HG03442 (cell line): Measurements from ENCODE around the gene SNRNP35.
"Not testable (repeated sequence)": the region's sequence is repeated elsewhere in the genome, so short reads cannot be mapped to it uniquely, and the experiment has no call there.

Experiments
- ATAC-seq: cut with Tn5 transposase; IDR thresholded peaks from one replicate; pipeline ENCODE4 v1.9.1; 2021; ENCODE audit warnings: mild to moderate bottlenecking, moderate library complexity; ENCODE audit not compliant: unreplicated experiment

SNRNP35 gene

DNA sequence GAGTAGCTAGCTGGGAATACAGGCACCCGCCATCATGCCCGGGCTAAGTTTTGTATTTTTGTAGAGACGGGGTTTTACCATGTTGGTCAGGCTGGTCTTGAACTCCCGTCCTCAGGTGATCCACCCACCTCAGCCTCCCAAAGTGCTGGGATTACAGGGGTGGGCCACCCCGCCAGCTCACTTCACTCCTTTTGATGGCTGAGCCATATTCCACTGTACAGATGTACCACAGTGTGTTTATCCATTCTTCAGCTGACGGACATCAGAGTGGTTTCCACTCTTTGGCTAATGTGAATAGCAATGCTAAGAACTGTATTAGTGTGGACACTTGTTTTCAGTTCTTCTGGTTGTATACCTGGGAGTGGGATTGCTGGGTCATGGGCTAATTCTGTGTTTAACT, 29.5 kb downstream of the SNRNP35 start:
- no peak for ATAC-seq

DNA sequence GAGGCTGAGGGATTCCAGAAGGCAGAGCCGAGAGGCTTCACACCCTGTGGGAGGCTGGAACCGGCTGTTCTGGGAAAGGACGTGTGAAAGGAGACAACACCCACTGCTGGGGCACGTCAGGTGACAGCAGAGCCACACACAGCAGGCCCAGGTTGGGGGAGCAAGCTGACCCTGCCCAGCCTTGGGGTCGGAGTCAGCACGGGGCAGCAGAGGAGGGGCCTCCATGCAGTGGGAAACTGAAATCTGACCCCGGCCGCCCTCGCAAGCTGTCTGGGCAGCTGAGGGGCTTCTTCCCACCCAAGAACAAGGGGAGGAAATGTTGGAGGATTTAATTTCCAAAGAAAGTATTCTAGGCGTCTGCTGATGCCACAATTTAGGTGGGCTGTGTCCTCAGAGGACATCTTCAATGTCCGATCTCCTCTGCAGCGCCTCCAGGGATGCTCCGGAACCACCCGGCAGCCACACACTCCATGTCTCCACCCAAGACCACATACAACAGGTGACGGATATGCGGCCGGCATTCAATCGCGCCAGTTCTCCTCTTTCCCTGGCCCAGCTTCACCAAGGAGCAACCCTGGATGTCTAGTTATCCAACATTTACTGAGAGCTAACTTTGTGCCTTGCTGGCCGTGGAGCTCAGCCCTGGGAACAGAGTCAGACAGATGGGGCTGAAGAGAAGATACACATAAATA, 30.7 kb downstream of the SNRNP35 start:
- no peak for ATAC-seq

DNA sequence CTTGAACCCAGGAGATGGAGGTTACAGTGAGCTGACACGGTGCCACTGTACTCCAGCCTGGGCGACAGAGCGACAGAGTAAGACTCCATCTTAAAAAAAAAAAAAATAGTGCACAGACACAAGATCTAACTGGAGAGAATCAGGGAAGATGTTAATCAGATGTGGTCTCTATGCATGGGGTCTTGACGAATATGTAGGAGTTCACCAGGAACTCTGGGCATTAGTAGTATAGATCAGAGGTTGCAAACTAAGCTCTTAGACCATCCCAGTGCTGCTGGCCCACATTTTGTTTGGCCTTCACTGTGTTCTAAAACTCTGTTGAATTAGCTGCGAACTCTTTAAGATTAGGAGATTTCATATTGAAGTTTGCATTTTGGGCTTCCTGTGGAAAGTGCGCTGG, 31.6 kb downstream of the SNRNP35 start:
- ATAC-seq, result no peak

- ATAC-seq, result no peak
These were observed 32.1 kb downstream of the SNRNP35 start for GRCh38 chr12:123490089-123490488.

- no peak for ATAC-seq
These were observed 33.1 kb downstream of the SNRNP35 start for GRCh38 chr12:123491056-123491455.

- no peak for ATAC-seq
These were observed 33.5 kb downstream of the SNRNP35 start for GRCh38 chr12:123491481-123491880.

GRCh38 chr12:123492339-123493039, 34.5 kb downstream of the SNRNP35 start:
- ATAC-seq, result not testable (repeated sequence)

- no peak for ATAC-seq
These were observed 36.3 kb downstream of the SNRNP35 start for GRCh38 chr12:123494124-123494851.

GRCh38 chr12:123497065-123497464, 39.1 kb downstream of the SNRNP35 start:
- ATAC-seq, result no peak

- no peak for ATAC-seq
These were observed 40.3 kb downstream of the SNRNP35 start for GRCh38 chr12:123498126-123498825.

DNA sequence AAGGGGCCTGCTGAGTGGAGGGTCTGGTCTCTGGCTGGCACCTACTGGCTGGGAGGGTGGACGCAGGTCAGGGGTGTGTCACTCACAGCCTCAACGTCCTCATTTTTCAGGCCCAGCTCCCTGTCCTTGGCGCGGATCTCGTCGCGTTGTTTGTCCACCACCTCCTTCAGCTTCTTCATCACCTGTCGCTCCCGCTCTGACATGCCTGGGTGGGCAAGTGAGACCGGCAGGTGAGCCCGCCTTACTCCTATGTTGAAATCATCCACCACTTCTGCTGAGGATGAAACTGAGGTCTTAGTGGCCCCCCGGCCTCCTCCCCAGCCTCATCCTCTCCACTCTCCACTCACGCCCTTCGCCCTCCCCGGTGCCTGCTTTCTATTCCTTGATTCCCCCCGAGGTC, 41.4 kb downstream of the SNRNP35 start:
- no peak for ATAC-seq

DNA sequence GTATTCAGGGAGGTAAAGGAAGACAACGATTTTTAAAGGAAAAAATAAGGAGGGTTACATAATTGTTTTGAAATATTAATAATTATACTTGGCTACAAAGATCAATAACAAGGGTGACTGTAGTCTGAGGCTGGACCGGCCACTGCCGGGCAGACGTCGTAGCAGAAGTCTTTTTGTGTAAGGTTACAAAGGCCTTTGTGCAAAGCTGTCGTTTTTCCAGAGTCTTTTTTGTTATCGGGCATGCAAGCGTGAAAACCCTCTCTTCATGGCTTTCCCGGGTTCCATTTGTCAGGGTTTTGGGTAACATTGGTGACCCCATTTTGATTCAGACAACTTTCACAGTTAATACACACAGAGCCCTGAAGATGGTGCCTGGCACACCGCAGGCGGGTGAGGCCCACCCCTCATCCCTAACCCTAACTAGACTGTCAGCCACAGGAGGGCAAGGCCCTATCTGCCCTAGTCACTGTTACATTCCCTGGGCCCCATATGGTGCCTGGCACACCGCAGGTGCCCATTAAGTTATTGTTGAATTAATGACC, 44.3 kb downstream of the SNRNP35 start:
- ATAC-seq, result no peak

DNA sequence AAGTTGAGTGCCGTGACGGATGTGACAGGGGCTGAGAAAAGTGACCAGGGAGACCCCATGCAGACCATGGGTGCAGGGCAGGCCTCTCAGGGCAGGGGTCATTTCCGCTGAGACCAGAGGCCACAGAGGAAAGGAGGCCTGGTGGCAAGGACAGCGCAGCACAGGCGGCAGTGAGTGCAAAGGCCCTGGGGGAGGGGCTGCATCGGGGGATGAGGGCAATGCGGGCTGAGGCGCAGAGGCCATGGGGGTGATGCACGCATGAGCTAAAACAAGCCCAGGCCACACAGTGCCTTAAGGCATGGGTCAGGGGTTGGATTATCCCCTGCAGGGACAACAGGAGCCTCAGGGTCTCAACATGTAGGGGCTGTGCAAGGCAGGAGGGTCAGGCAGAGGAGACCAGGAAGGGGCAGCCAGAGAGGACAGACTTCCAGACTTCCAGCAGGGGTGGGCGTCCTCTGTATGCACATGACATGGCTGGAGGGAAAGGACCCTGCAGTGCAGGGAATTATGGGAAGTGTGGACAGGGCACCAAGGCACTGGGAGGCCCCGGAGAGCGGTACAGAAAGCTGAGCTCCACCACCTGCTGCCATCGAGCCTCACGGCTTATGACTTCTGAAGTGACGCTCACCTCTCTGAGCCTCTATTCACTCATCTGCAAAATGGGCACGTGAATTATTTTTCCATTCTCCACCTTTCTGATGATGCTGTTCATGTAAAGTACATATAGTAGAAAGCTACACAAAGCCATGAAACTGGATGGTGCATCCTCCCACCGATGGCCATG, 48.3 kb downstream of the SNRNP35 start:
- ATAC-seq, result no peak

- ATAC-seq, result no peak
These were observed 48.9 kb downstream of the SNRNP35 start for GRCh38 chr12:123506843-123507236.

DNA sequence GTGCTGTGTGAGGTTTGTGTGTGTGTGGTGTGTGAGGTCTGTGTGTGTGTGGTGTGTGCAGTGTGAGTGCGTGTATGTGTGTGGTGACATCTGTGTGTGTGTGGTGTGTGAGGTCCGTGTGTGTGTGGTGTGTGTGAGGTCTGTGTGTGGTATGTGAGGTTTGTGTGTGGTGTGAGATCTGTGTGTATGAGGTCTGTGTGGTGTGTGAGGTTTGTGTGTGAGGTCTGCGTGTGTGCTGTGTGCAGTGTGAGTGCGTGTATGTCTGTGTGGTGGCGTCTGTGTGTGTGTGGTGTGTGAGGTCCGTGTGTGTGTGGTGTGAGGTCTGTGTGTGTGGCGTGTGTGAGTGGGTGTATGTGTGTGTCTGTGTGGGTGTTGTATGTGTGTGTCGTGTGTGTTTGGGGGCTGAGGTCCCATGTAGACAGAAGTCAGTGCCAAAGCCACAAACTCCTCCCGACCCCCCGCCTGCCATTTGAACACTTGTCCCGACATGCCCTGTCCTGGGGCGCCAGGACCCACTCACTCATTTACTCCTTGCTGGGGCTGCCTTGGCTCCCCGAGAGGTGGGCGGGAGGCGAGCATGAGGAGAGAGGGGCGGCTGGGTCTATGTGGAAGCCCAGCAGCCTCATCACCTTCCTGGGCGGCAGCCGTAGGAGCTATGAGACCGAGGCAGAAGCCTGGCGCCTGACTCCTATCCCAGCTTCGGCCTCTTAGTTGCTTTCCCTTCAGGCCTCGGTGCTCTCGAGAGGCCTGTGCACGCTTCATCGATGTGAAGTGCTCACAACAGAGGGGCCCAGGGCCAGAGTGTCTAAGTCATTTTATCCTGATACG, 55.1 kb downstream of the SNRNP35 start:
- no peak for ATAC-seq

DNA sequence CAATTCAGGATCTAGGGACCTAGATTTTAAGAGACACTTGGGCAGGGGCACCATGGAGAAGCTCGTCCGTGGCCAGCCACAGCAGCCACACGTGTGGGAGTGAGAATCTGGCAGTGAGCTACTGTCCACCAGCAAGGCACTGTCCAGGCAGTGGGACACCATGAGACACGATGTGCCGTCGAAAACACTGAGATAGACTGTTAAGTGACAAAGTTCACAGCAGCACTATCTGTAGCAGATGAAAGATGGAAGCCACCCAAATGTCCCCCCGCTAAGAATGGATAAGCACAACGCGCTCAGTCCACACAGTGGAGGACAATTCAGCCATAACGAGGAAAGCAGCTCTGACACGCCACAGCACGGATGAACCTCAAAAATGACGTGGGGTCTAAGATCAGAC, 55.9 kb downstream of the SNRNP35 start:
- no peak for ATAC-seq

- ATAC-seq, result not testable (repeated sequence)
These were observed 56.8 kb downstream of the SNRNP35 start for GRCh38 chr12:123514582-123515221.

DNA sequence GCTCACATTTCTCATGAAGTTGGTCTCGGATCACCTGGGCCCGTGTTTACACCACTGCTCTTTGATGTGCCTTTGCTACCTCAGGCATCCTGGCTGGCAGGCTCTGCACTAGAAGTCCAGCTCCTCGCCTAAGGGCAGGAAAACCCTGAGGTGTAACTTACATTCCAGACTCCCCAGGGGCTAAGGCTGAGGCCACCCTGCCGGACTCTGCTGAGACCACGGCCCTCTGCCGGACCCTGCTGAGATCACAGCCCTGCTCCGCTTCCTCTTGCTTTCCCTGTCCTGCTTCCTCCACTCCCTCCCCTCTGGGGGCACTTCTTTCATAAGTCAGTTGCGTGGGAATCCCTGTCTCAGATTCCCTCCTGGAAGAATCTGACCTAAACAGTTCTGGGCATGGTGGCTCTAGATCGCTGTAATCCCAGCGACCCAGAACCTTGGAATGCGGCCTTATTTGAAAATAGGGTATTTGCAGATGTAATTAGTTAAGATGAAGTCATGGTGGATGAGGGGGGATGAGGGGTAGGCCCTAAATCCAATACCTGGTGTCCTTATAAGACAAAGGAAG, 58.4 kb downstream of the SNRNP35 start:
- no peak for ATAC-seq
